SKM-1 treated with dmso at 0.1 percent for 144 hours (cell line): ENCODE data around the gene HLTF.

Experiments
- DNase-seq: peaks from one replicate; lab custom pipeline; 2025; ENCODE audit not compliant: unreplicated experiment; lab: John Stamatoyannopoulos, UW

HLTF gene

GRCh38 chr3:149018247-149018646, 68.1 kb downstream of the HLTF start:
- DNase-seq, result no peak

GRCh38 chr3:149016669-149017541, 69.4 kb downstream of the HLTF start:
- no peak for DNase-seq

GRCh38 chr3:149016242-149016641, 70.1 kb downstream of the HLTF start:
- DNase-seq, result no peak

GRCh38 chr3:149015393-149015792, 70.9 kb downstream of the HLTF start:
- no peak for DNase-seq

- no peak for DNase-seq
Measured at GRCh38 chr3:149013726-149014125, 72.6 kb downstream of the HLTF start.

- DNase-seq, result no peak
Measured at GRCh38 chr3:149011676-149012075, 74.7 kb downstream of the HLTF start.

- DNase-seq, result no peak
Measured at GRCh38 chr3:149010966-149011365, 75.4 kb downstream of the HLTF start.

- no peak for DNase-seq
Measured at GRCh38 chr3:149010504-149010951, 75.8 kb downstream of the HLTF start.

GRCh38 chr3:149009732-149010131, 76.6 kb downstream of the HLTF start:
- peak; percentile 18 for DNase-seq

GRCh38 chr3:149007567-149008257, 78.6 kb downstream of the HLTF start:
- no peak for DNase-seq

GRCh38 chr3:149005416-149005815, 80.9 kb downstream of the HLTF start:
- DNase-seq, result no peak

GRCh38 chr3:149004622-149005021, 81.7 kb downstream of the HLTF start:
- DNase-seq, result no peak

- DNase-seq, result no peak
Measured at GRCh38 chr3:149003653-149004305, 82.6 kb downstream of the HLTF start.

- no peak for DNase-seq
Measured at GRCh38 chr3:149001727-149002126, 84.6 kb downstream of the HLTF start.

GRCh38 chr3:149000206-149000745, 86.1 kb downstream of the HLTF start:
- peak; percentile 70 for DNase-seq

GRCh38 chr3:148999806-149000205, 86.5 kb downstream of the HLTF start:
- DNase-seq, result no peak

- peak; percentile 7 for DNase-seq
Measured at GRCh38 chr3:148998715-148999423, 87.5 kb downstream of the HLTF start.

- no peak for DNase-seq
Measured at GRCh38 chr3:148998297-148998696, 88.0 kb downstream of the HLTF start.

GRCh38 chr3:148997623-148998022, 88.7 kb downstream of the HLTF start:
- no peak for DNase-seq

- no peak for DNase-seq
Measured at GRCh38 chr3:148992635-148993255, 93.6 kb downstream of the HLTF start.
